ENCODE results near the gene TMEM138. TPM values are rescaled to one million over a fixed set of nuclear protein-coding genes. Genes with fewer than 3 reads are reported as not detected.

TMEM138 gene
- total and polyA plus RNA-seq, 2 of the 13 experiments (the other 11 are each of a cell fraction or from before 2014, with no cell fraction given) = 43.5 to 61.0 TPM

DNA sequence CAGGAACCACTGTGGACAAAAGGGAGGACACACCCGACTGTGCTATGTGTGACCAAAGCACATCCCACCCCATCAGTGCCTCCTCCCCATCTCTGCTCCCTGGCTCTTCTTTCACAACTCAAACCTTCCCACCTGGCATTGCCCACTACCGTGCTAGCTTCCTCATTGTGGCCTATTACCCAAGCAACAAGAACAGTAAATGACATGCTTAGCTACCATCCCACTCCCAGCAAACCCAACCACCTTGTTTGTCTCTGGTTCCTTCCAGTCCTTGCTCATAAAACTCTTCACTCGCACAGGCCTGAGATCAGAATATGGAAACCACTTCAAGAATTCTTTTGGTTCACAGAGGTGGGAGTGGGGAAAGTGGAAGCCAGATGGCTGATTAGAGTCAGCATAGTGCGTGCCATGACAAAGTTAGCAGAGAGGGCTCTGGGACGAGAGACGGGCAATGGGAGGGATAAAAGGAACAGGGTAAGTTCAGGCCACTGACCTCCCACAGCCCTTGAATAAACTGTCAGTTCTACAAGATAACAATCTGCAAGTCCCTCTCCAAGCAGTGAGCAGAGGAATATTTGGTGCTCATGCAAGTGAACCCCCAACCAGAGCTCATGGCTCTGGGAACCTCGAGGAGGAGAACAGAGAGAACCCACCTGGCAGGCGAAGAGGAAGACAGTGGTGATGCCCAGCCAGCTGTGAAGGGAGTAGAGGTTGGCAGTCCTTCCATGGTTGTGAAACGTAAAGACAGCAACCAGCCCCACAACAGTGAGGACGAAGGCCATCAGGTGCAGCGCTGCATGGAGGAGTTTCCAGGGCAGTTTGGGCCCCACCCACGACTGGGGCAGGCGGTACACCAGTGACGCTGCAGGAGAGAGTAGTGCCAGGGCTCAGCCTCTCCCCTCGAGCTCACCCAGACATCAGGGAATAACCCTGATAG is 8.8 kb upstream of the TMEM138 start:
- in situ Hi-C loops (cut with HindIII; ENCODE audit: extremely low pct_ligation_motif_present, low pct_unique_long_range_greater_than_20kb) = no loop called here

More for the DNA sequence above, 8.8 kb upstream of the TMEM138 start:
- no peak overlapping the region for H2AFZ ChIP-seq (ENCODE audit: low read length)
- no peak overlapping the region for H3K4me3 ChIP-seq (replicated peaks in 1 of 3; ENCODE audit: insufficient read depth in 1 of 3, low read depth in 2 of 3, low read length in 3 of 3)
- H3K9me3 ChIP-seq (ENCODE audit: low read length) = no peaks in the 10 kb centered on the region
- H3K79me2 ChIP-seq (ENCODE audit: insufficient read depth, low read length) = no peaks in the 10 kb centered on the region
- no peak overlapping the region for H3K9ac ChIP-seq (ENCODE audit: insufficient read depth, low read depth, low read length)
- intact Hi-C loops (cut with micrococcal nuclease; ENCODE audit: unreplicated experiment) = no loop called here
- CTCF ChIA-PET (ENCODE audit: low intra/inter-chr PET ratio, low total read pairs) = no interaction called here
- peaks cover 4 to 9% of the 10 kb centered on the region in 2 experiments; a peak in 3 of 5 replicates for H3K36me3 ChIP-seq (replicated peaks in 1 of 2; ENCODE audit: control insufficient read depth in 1 of 2, insufficient read depth in 2 of 2, low read length in 2 of 2)
- peak; percentile 7 for ATAC-seq
- no peak overlapping the region for H3K4me2 ChIP-seq (ENCODE audit: low read depth, low read length)
- 95% methylated on average over 15 of the region's 15 CpGs for WGBS (ENCODE audit: low lambda C conversion rate)
- H4K20me1 ChIP-seq (ENCODE audit: insufficient read depth, low read length) = no peaks in the 10 kb centered on the region
- FAIRE-seq = no peak
- H3K27ac ChIP-seq (ENCODE audit: extremely low read length, insufficient read depth, low read length) = no peak overlapping the region
- POLR2A ChIA-PET = interaction anchor here (1.6 kb wide), 1 partner anchor 17 kb away, joined by 3 read pairs; no protein-coding TSS in a partner anchor
- no peaks in the 10 kb centered on the region for H3K27me3 ChIP-seq (ENCODE audit: control insufficient read depth in 1 of 2, insufficient read depth in 2 of 2, low read length in 2 of 2)
- no TSS peak for BruUV-seq (replicated peaks)
- H3K4me1 ChIP-seq (ENCODE audit: insufficient read depth, low read length) = peaks cover 13% of the 10 kb centered on the region; the same call in 1 of the 2 replicates
- TF ChIP-seq ZNF703 (CRISPR knock-in tag; IDR thresholded peaks at IDR 0.05; ENCODE audit: borderline replicate concordance) (no peak), SSRP1 (CRISPR knock-in tag; IDR thresholded peaks at IDR 0.05) (no peak), POLR2A (IDR thresholded peaks at IDR 0.05; ENCODE audit: insufficient read depth in 1 of 2, low read depth in 2 of 2, low read length in 2 of 2) (peak in 1 of 2 experiments; percentile 6; a peak in 1 of 4 replicates), ZNF572 (CRISPR knock-in tag; IDR thresholded peaks at IDR 0.05) (no peak), HNF4A (CRISPR knock-in tag; IDR thresholded peaks at IDR 0.05) (no peak)
- TF ChIP-seq, protein P1, sequence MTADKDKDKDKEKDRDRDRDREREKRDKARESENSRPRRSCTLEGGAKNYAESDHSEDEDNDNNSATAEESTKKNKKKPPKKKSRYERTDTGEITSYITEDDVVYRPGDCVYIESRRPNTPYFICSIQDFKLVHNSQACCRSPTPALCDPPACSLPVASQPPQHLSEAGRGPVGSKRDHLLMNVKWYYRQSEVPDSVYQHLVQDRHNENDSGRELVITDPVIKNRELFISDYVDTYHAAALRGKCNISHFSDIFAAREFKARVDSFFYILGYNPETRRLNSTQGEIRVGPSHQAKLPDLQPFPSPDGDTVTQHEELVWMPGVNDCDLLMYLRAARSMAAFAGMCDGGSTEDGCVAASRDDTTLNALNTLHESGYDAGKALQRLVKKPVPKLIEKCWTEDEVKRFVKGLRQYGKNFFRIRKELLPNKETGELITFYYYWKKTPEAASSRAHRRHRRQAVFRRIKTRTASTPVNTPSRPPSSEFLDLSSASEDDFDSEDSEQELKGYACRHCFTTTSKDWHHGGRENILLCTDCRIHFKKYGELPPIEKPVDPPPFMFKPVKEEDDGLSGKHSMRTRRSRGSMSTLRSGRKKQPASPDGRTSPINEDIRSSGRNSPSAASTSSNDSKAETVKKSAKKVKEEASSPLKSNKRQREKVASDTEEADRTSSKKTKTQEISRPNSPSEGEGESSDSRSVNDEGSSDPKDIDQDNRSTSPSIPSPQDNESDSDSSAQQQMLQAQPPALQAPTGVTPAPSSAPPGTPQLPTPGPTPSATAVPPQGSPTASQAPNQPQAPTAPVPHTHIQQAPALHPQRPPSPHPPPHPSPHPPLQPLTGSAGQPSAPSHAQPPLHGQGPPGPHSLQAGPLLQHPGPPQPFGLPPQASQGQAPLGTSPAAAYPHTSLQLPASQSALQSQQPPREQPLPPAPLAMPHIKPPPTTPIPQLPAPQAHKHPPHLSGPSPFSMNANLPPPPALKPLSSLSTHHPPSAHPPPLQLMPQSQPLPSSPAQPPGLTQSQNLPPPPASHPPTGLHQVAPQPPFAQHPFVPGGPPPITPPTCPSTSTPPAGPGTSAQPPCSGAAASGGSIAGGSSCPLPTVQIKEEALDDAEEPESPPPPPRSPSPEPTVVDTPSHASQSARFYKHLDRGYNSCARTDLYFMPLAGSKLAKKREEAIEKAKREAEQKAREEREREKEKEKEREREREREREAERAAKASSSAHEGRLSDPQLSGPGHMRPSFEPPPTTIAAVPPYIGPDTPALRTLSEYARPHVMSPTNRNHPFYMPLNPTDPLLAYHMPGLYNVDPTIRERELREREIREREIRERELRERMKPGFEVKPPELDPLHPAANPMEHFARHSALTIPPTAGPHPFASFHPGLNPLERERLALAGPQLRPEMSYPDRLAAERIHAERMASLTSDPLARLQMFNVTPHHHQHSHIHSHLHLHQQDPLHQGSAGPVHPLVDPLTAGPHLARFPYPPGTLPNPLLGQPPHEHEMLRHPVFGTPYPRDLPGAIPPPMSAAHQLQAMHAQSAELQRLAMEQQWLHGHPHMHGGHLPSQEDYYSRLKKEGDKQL (CRISPR knock-in tag; IDR thresholded peaks at IDR 0.05; ENCODE audit: low read depth) = no peak
- TF ChIP-seq, protein P2, sequence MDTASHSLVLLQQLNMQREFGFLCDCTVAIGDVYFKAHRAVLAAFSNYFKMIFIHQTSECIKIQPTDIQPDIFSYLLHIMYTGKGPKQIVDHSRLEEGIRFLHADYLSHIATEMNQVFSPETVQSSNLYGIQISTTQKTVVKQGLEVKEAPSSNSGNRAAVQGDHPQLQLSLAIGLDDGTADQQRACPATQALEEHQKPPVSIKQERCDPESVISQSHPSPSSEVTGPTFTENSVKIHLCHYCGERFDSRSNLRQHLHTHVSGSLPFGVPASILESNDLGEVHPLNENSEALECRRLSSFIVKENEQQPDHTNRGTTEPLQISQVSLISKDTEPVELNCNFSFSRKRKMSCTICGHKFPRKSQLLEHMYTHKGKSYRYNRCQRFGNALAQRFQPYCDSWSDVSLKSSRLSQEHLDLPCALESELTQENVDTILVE (CRISPR knock-in tag; IDR thresholded peaks at IDR 0.05) = no peak
- DNase-seq (ENCODE audit: low spot score) = no peak
